Measurements from ENCODE around the gene RFX3. TPM values are rescaled to one million over a fixed set of nuclear protein-coding genes. Genes with fewer than 3 reads are reported as not detected.

Gene RFX3
- total RNA-seq, 1 donor from 2014 or later = 15.1 TPM

GRCh38 chr9:3475300-3476020 lies 50.3 kb downstream of the RFX3 start:
- no peak for DNase-seq

- DNase-seq = no peak
Measured at GRCh38 chr9:3474821-3475220, 51.0 kb downstream of the RFX3 start.

- no peak for DNase-seq
Measured at GRCh38 chr9:3473405-3473804, 52.4 kb downstream of the RFX3 start.

- no peak for DNase-seq
Measured at GRCh38 chr9:3471883-3472282, 53.9 kb downstream of the RFX3 start.

- no peak for DNase-seq
Measured at GRCh38 chr9:3468421-3469205, 57.2 kb downstream of the RFX3 start.

GRCh38 chr9:3467593-3468219 lies 58.1 kb downstream of the RFX3 start:
- DNase-seq = peak; percentile 28

GRCh38 chr9:3464033-3464638 lies 61.7 kb downstream of the RFX3 start:
- no peak for DNase-seq

- peak; percentile 77 for DNase-seq
Measured at GRCh38 chr9:3458806-3459475, 66.9 kb downstream of the RFX3 start.

GRCh38 chr9:3457175-3457574 lies 68.6 kb downstream of the RFX3 start:
- no peak for DNase-seq

GRCh38 chr9:3455717-3456116 lies 70.1 kb downstream of the RFX3 start:
- no peak for DNase-seq

GRCh38 chr9:3455094-3455493 lies 70.7 kb downstream of the RFX3 start:
- no peak for DNase-seq

- DNase-seq = no peak
Measured at GRCh38 chr9:3451956-3452355, 73.8 kb downstream of the RFX3 start.

- DNase-seq = no peak
Measured at GRCh38 chr9:3447788-3448187, 78.0 kb downstream of the RFX3 start.

- DNase-seq = no peak
Measured at GRCh38 chr9:3447143-3447542, 78.7 kb downstream of the RFX3 start.

- no peak for DNase-seq
Measured at GRCh38 chr9:3446313-3446712, 79.5 kb downstream of the RFX3 start.

- DNase-seq = no peak
Measured at GRCh38 chr9:3444016-3444415, 81.8 kb downstream of the RFX3 start.

GRCh38 chr9:3441197-3441816 lies 84.5 kb downstream of the RFX3 start:
- no peak for DNase-seq

GRCh38 chr9:3436629-3437420 lies 89.0 kb downstream of the RFX3 start:
- peak; percentile 7 for DNase-seq

GRCh38 chr9:3435732-3436131 lies 90.1 kb downstream of the RFX3 start:
- no peak for DNase-seq

GRCh38 chr9:3434594-3434993 lies 91.2 kb downstream of the RFX3 start:
- no peak for DNase-seq

- no peak for DNase-seq
Measured at GRCh38 chr9:3433754-3434153, 92.0 kb downstream of the RFX3 start.
